Fibroblast of upper back skin (primary cell): ENCODE results near the gene AGBL1.
"Not testable (repeated sequence)": the region's sequence is repeated elsewhere in the genome, so short reads cannot be mapped to it uniquely, and the experiment has no call there.

Source experiments
- DNase-seq: peaks from one replicate; pipeline ENCODE4 v3.0.0-alpha.2; 2013

Gene AGBL1

DNA sequence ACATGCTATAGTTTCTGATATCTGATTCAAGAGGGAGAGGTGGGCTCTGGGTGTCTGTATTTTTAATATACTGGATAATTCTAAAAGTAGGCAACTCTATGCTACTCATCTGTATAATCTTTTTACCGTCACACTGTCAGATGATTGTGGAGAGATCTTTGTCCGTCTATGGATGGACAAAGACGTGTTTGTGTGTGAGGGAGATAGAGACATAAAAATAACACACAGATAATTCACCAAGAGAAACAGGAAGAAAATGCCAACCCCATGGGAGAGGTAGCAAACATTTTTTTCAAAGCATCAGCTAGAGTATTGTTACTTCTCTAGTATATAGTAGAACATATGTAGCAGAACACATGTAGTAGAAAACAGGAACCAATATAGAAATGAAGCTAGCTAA is 346.1 kb downstream of the AGBL1 start:
- no peak for DNase-seq

DNA sequence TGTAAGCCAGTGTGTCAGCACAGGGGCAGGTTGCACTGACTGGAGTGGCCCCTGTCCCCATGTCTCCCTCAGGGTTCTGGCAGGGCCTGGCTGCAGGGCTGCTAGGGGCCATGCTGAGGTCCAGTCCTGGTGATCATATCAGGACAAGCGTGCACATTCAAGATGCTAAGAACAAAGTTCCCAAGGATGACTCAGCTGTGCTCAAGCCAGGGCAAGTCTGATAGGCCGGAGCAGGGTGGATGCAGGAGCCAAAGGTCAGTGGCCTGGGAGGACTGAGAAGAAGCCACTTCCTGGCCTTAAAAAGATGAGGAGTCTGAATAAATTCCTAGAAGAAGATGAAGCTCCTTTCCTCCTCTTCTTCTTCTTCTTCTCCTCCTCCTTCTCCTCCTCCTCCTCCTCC is 353.2 kb downstream of the AGBL1 start:
- no peak for DNase-seq

DNA sequence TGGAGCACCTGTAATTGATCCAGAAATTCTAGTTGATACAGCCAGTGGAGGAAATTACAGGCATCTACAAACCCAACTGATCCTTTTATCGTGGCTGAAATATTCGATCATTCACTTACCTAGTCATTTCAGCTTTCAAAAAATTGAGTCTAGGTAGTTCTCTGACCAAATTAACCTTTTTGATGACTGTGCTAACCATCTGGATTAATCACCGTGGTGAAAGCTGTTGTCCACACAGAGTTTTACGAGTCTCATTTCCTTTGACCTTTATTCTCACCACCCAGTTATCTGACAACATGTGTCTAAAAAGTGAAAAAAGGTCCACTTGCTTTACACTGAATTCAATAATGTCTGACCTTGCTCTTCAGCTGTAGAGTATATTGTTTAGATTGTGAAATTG is 354.3 kb downstream of the AGBL1 start:
- no peak for DNase-seq

GRCh38 chr15:86439614-86440013 is 359.9 kb downstream of the AGBL1 start:
- no peak for DNase-seq

GRCh38 chr15:86444527-86444926 is 364.9 kb downstream of the AGBL1 start:
- no peak for DNase-seq

DNA sequence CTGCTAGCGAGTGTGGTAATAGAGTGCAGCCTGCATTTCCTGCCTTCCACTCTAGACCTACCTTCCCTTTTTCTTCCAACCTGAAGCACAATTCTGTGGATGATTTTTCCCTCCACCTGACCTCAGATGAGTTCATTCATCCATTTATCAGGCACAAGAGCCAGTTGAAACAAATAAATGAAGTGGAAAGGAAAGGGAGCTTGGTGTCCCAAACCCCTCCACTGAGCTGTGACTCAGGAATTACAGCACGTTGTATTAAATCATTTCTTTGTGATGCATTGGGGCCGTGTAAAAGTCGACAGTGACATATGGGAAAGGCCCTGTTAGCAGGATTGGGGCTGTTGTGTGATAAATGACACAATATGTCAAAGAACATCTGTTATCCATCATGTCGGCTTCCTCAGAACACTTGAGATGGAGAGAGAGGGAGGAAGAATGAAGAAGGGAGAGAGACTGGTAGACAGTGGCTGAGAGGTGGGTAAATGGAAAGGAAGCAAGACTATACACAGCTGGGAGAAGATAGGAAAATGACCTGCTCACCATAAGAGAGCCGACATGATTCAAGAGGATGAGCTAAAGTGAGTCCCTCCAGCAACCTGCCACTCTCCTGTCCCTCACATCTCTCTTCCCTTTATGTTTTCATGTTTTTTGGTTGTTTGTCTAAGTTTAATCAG is 366.0 kb downstream of the AGBL1 start:
- no peak for DNase-seq

- DNase-seq = no peak
These were observed 366.6 kb downstream of the AGBL1 start for GRCh38 chr15:86446253-86446640.

- DNase-seq = not testable (repeated sequence)
These were observed 385.9 kb downstream of the AGBL1 start for GRCh38 chr15:86465470-86466039.

GRCh38 chr15:86481720-86482119 is 402.0 kb downstream of the AGBL1 start:
- no peak for DNase-seq

DNA sequence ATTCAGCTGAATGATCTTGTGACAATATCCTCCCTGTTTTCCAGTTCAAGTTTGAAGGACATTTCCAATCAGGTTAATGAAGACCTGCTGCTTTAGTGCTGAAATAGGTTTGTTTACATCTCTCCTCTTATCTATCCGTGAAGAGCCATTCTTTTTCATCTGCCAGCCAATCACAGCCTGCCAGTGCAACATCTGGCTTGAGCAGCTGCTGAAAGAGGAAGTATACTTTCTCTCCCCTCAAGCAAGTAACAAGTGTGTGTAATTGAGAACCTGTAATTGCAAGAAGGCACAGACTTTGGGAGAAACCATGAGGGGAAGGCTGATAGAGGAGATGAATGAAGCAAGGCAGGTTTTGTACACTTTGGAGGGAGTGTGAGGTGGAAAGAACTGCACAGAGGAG is 404.3 kb downstream of the AGBL1 start:
- no peak for DNase-seq

DNA sequence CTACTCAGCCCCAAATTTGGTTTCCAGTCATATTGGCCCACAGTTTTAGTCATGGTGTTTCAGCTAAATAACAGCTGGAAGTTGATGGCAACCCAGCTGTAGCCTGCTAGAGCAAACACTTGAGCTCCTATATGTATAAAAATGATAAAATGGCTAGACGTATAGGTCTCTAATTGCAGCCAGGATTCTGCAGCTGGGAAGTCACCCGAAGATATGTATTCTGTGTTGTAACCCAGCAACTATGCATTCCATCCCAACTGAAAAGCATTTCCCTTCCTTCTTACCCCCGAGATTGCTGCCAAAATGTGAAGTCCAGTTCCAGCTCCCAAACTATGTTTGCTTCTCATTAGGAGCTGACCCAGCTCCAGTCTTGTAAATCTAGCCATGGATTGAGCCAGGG is 408.4 kb downstream of the AGBL1 start:
- DNase-seq = no peak

GRCh38 chr15:86489981-86490380 is 410.3 kb downstream of the AGBL1 start:
- DNase-seq = no peak

- no peak for DNase-seq
These were observed 411.4 kb downstream of the AGBL1 start for GRCh38 chr15:86491118-86491517.

- DNase-seq = no peak
These were observed 414.2 kb downstream of the AGBL1 start for GRCh38 chr15:86493884-86494283.

GRCh38 chr15:86494475-86494874 is 414.8 kb downstream of the AGBL1 start:
- no peak for DNase-seq

GRCh38 chr15:86502301-86502700 is 422.6 kb downstream of the AGBL1 start:
- no peak for DNase-seq

DNA sequence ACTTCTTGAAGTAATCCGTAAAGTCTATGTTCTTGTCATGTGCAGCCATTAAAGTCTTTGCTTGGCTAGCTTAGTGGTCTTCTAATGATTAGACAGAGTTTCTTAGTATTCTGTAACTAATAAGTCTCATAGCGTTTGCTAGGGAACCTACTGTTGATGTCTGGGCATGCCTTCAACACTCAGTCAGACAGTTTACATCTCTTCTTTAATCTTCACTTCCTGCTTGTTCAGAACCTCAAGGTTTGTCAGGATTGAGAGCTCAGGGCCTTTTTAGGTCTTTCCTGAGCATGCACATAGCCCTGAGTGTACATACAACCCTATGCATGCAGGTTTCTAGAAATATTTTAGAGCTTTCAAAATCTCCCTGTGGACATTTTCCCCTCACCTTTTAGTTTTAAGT is 426.3 kb downstream of the AGBL1 start:
- DNase-seq = no peak

GRCh38 chr15:86506401-86506800 is 426.7 kb downstream of the AGBL1 start:
- DNase-seq = no peak

DNA sequence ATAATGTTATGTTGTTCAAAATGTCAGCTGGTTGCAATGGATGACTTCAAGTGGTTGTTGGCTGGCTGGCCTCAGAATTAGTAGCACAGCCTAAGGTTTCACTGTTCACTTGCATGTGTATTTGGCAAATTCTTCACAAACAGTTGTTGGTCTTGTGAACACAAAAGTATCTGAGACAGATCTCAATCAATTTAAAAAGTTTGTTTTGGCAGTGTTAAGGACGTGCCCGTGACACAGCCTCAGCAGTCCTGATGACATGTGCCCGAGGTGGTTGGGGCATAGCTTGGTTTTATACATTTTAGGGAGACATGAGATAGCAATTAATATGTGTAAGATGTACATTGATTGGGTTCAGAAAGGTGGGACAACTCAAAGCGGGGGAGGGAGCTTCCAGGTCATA is 436.0 kb downstream of the AGBL1 start:
- no peak for DNase-seq

DNA sequence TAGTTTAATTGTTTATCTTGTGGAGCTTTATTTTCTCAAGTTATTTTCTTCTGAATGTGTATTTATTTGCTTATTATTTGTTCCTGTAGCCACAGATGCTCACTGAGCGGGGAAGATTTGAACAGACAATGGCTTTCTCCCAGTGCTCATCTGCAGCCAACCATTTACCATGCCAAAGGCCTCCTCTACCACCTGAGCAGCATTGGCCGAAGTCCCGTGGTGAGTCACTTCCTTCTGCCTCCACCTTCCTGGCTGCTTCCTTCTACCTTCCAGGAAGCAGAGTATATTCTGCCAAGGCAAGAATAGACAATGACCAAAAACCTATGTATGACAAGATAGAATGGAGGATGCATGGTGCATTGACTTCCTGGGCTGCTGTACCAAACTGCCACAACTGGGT is 443.1 kb downstream of the AGBL1 start:
- DNase-seq = no peak

DNA sequence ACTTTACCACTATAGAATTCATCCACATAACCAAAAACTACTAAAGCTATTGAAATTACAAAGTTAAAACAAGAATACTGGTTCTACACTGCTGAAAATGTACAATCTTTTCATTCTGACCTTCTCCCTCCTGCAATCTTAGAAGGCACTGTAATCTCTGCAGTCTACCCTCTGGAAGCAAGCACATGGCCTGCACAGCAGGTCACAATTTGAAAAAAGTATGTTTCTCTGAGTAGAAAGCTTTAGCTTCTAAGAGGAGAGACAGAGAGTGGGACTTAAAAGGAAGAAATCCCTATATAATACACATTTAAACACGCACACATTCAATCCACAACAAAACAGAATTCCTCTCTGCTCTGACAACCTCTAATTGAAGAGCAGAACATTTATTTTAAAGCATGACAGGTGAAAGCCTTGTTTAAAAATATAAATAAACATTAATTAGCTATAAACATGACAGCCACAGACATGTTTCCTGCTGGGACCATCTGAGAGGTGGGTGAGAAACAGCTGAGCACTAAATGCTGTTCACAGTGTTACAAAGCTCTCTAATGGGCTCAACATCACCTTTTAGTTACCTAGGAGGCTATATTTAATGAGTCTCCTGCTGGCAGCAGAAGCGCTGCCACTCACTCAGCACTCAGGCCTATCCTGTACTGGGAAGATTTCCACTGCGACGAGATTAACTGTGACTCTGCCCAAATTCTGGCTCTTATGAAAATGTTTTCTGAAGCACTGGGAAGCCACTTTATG is 447.4 kb downstream of the AGBL1 start:
- DNase-seq = no peak

- DNase-seq = not testable (repeated sequence)
These were observed 448.4 kb downstream of the AGBL1 start for GRCh38 chr15:86528094-86528493.

DNA sequence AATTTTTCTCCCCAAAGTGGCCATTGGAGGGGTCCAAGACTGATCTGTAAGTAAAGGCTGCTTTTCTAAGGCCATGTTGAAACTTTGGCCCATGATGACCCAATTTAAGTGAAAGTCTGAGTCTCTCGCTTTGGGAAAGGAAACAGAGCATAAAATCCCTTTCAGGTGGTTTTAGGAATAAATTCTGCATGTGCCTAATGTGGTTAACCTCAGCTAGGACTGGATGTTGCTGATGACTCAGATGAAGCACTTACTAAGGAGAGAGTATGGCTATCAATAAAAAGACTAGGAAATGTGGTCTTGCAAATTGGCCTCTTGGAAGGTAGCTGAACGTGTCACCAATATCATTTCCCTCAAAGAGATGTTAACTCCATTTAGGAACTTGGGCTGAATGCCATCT is 458.5 kb downstream of the AGBL1 start:
- DNase-seq = no peak

GRCh38 chr15:86540840-86541467 is 461.3 kb downstream of the AGBL1 start:
- no peak for DNase-seq
